GM20000 (cell line): Measurements from ENCODE around the gene PAM.

Experiments used
- DNase-seq: peaks from one replicate; pipeline ENCODE4 v3.0.0; 2012; ENCODE audit warnings: low spot score
- TF ChIP-seq, protein P1 (sequence below): IDR thresholded peaks from 2 replicates; pipeline ENCODE4 v1.5.1; 2012; ENCODE audit warnings: mild to moderate bottlenecking, control low read depth; ENCODE audit errors: extremely low read depth, missing control alignments

The PAM gene

DNA sequence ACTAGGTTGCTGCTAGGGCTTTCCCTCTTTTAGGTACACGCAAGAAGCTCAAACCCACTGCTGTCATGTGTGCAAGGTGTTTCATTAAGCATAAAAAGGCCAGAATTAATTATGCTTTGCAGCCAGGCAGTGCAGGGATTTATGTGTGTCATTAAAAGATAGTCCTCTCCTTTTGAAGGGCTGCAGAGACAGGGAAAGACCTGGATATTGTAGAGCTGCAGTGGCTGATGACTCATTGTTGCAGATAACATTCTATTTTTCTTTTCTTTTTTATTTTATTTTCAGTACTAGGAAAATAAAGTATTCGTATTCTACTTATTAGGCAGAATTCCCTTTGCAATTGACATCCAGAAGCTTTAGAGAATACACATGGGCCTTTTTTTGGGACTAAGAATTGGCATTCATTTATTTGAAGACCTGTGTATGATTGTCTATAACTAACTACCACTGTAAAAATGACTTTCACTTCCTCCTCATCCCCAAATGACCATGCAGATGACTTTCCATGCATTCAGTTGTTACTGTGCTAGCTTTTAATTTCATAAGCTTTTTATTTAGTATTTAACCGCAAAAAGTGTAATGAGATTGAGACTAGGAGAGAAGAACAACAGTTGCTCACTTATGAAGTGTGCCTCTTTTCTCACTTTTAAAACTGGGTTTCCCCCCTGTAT lies 113.0 kb downstream of the PAM start:
- TF ChIP-seq, protein P1, sequence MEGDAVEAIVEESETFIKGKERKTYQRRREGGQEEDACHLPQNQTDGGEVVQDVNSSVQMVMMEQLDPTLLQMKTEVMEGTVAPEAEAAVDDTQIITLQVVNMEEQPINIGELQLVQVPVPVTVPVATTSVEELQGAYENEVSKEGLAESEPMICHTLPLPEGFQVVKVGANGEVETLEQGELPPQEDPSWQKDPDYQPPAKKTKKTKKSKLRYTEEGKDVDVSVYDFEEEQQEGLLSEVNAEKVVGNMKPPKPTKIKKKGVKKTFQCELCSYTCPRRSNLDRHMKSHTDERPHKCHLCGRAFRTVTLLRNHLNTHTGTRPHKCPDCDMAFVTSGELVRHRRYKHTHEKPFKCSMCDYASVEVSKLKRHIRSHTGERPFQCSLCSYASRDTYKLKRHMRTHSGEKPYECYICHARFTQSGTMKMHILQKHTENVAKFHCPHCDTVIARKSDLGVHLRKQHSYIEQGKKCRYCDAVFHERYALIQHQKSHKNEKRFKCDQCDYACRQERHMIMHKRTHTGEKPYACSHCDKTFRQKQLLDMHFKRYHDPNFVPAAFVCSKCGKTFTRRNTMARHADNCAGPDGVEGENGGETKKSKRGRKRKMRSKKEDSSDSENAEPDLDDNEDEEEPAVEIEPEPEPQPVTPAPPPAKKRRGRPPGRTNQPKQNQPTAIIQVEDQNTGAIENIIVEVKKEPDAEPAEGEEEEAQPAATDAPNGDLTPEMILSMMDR, result no peak
- DNase-seq, result no peak

DNA sequence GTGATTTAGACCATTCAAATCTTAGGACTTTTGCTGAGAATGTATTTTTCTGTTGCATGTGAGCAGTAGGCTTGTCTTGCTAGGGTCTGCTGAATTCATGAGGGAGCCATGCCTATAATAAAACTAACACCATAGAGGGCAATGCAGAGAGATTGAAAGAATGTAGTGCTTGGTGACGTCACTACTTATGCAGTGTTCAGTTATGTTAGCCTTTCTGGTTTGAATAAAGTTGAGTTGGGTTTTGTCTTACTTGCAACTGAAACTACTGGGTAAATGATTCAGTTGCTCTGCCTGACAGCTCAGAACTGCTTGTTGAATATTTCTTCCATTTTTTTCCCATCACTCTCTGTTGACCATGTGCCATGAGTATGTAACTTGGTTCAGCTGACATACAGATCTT lies 114.1 kb downstream of the PAM start:
- TF ChIP-seq, protein P1, result no peak
- DNase-seq, result no peak

DNA sequence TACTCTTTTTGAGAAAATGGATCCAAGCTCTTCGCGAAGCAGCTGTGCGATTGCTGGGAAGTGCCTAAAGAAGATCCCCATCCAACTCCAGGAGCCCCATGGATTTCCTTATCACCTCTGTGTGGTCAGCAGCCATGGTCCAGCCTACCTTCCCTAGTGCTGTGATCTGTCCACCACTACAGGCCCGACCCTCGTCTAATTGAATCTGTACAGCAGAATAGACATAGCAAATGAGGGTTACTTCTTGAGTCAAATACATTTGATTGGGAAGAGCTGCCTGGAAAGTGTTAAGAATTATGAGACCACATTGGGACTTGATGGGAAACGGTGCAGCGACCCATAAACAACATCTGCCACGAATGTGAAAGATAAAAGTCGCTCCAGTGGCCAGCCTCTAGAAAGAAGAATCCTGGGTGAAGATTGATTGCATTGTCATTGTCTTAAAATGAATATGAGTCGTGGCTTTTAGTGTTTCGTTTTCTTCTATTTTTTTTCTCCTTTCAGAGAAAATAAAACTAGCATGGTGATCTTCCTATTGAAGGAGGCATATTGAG lies 118.4 kb downstream of the PAM start:
- TF ChIP-seq, protein P1, result no peak
- no peak for DNase-seq

DNA sequence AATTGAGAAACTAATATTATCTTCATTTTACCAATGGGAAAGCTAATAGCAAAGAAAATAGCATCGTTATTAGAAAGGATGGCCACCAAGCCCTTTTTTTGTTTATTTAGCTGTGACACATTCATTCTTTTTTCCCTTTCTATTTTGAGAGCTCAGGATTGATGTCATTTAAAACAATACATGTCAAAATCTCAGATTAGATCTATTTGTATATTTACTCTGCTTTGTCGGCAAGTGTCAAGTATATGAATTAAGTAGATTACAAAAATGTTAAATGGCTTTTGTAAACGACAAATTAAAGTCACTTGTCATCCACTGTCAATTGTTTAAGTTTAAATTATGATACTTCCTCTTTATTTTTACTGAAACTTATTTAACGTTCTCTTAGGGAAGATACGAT lies 118.9 kb downstream of the PAM start:
- TF ChIP-seq, protein P1, result no peak
- DNase-seq, result no peak

DNA sequence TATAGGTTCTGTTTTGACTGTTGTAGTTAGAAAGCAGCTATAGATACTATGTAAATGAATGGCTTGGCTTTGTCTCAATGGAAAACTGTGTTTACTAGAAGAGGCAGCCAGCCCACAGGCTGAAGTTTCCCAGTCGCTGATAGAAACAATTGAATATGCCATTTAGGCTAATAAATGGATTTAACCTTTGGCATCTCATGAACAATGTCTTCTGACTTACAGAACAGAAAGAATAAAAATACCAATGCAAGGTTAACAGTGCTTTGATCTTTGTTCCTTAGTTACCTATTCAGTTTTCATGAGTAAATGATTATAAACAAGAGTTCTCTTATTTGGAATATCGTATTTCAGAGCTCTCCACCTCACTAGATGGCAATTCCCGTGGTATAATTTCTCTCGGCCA lies 120.6 kb downstream of the PAM start:
- TF ChIP-seq, protein P1, result no peak
- no peak for DNase-seq

DNA sequence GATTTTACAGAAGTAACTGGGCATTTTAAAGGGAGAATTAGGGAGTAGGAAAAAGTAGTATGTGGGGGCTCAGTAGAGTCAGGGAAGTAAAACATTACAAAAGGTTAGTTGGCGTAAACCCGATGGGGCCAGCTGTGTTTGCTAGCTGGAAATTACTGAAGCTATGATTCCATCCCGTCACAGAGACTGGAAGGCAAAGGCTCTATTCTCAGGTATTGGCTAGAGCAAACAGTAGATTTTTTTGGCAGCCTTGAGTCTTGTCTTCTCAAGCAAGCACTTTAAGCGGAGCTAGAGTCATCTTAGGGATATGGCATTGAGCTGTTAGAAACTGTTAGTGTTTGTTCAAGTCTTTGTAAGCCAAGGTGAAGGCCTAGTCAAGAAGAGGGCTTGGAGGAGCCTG lies 121.5 kb downstream of the PAM start:
- TF ChIP-seq, protein P1, result no peak
- DNase-seq, result no peak

DNA sequence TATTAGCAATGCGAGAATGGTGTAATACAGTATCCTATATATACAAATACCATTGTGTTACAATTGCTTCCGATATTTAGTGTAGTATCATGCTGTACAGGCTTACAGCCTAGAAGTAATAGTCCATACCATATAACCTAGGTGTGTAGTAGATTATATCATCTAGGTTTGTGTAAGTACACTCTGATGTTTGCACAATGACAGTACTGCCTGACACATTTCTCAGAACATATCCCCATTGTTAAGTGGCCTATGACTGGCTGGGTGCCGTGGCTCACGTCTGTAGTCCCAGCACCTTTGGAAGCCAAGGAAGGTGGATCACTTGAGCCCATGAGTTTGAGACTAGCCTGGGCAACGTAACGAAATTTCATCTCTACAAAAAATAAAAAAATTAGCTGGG lies 124.6 kb downstream of the PAM start:
- TF ChIP-seq, protein P1, result no peak
- no peak for DNase-seq
